GM12865 (cell line): Measurements from ENCODE around the gene JAM2.
A peak's percentile ranks its signal among the peaks of the same experiment; 100 is the strongest.

Source experiments
- DNase-seq: peaks from one replicate; pipeline ENCODE4 v3.0.0; 2010; ENCODE audit warnings: low read depth
- H3K4me3 ChIP-seq: 2 replicates; pipeline ENCODE4 v1.5.1; 2011; ENCODE audit warnings: mild to moderate bottlenecking, low read depth, low read length, control low read depth
- CTCF ChIP-seq: IDR thresholded peaks from 2 replicates; pipeline ENCODE4 v1.5.1; 2011; ENCODE audit warnings: low read length, control low read depth, low read depth, inconsistent platforms; ENCODE audit not compliant: insufficient read depth; ENCODE audit errors: missing control alignments

The JAM2 gene, protein sequence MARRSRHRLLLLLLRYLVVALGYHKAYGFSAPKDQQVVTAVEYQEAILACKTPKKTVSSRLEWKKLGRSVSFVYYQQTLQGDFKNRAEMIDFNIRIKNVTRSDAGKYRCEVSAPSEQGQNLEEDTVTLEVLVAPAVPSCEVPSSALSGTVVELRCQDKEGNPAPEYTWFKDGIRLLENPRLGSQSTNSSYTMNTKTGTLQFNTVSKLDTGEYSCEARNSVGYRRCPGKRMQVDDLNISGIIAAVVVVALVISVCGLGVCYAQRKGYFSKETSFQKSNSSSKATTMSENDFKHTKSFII

DNA sequence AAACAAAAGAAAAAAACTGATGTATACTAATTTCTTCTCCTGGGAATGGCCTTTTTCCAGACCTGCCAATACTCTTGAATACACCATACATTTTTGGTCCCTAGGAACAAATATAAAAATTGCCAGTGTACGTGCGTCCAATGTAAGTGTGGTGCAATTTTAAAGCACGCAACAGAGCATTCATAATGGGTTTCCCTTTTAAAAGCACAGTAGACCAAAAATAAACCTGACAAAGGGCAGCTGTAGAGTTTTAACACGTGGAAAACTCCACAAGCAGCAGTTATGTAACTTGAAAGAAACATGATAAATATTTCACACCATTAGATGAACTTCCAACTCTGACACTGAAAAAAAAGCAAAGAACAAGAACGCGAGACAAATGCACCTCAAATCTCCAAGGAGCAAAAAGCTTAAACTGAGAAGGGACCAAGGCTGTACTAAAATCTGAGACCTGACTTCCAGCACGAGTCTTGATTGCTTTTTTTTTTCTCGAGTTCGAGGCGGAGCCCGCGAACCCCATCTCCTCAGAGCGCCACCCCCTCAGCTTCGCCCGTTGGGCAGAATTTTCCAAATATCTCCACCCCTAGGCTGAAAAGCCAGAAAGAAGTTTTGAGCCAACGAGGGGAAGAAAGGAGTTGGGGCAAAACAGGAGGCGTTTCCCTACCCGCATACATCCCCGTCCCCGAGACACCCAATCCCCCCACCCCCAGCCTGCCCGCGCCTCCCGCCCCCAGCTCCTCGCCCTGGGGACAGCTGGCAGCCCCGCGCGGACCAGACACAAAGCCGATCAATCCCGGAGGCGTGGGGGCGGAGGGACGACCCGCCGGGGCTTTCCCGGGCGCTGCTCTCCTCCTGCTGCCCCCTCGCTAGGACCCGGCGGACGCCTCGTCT, at the start of gene JAM2:
JAM2 (plus strand) TSS at position 599 of the 891 bp plus-strand sequence. CDS start 564 bp downstream, outside the sequence.
- no peak for TF ChIP-seq CTCF
- DNase-seq = peak; percentile 29
- peak within 1 kb of the TSS; percentile 60 for H3K4me3 ChIP-seq

GRCh38 chr21:25589887-25590286, 49.2 kb upstream of the JAM2 start:
- TF ChIP-seq CTCF = no peak
- no peak for DNase-seq
- H3K4me3 ChIP-seq = no peak overlapping the region

DNA sequence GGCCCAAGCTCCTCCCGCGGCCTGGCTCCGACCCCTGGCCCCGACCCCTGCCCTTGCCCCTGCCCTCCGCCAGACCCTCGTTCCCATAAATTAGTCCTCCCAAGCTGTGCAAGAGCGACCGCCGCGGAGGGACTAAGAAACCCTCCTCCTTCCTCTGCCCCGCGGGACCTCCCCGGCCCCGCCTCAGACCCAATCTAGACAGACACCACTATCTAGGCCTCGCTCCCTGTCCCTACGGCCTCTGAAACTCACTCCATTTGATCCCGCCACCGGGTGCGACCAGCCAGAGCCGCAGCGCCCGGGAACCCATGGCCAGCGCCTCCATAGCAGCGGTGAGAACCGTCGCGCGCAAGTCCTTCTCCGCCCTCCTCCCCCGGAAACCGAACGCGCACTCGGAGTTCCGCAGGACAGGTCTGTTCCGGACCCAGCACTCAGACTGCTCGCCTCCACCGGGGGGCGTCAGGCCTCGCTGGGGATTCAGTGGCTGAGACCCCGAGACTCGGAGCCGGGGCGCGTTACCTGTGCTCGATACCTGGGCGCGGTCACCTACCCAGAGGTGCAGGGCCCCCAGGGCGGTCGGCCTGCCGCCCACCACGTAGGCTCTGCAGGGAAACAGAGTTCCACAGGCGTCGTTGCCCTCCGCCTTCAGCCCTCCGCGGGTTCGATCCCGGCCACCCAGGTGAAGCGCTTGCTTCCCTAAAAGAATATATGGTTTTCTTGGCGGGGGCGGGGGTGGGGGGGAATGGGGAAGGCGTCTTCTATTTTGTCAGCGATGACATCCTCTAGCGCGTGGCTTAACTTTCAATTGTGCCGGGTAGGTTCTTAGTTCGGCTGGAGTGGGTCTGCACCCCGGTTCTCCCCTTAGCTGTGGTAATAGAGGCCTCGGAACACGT, 31.7 kb upstream of the JAM2 start, which contains the start of gene MRPL39:
MRPL39 (minus strand) TSS at position 331 of the 893 bp plus-strand sequence; CDS start at position 325, 6 bp downstream.
- H3K4me3 ChIP-seq = peak within 1 kb of the TSS; percentile 71
- peak; percentile 81 for TF ChIP-seq CTCF
- peak; percentile 95 for DNase-seq

GRCh38 chr21:25608044-25608737, 30.9 kb upstream of the JAM2 start:
- peak overlapping the region; percentile 71 for H3K4me3 ChIP-seq
- peak; percentile 91 for DNase-seq
- TF ChIP-seq CTCF = peak; percentile 92

DNA sequence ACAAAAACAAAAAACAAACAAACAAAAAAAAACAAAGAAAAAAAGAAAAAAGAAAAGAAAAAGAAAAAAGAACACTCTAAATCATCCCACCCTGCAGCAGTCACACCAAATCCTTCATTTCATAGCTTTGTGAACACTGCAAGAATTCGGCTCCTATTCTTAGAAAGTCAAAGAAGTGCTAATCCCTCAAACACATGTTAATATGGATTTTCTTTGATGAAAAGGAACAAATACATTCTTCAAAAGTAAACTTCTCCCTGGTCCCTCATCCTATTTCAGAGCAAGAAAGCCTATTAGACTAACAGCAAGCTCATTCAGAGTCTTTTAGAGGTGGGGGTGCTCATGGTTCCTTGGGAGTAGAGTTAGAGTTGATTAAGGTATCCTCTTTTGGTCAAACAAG, 24.6 kb upstream of the JAM2 start:
- no peak for DNase-seq
- no peak overlapping the region for H3K4me3 ChIP-seq
- TF ChIP-seq CTCF = no peak

GRCh38 chr21:25615880-25616279, 23.2 kb upstream of the JAM2 start:
- no peak for TF ChIP-seq CTCF
- DNase-seq = no peak
- H3K4me3 ChIP-seq = no peak overlapping the region
